HG02759 (cell line): Measurements from ENCODE around the gene CATSPER4.

Experiments
- ATAC-seq: cut with Tn5 transposase; IDR thresholded peaks from one replicate; pipeline ENCODE4 v1.9.1; 2021; ENCODE audit warnings: mild to moderate bottlenecking, moderate library complexity; ENCODE audit not compliant: unreplicated experiment

The CATSPER4 gene

GRCh38 chr1:26190373-26190987 lies at the start of gene CATSPER4:
Gene CATSPER4 (plus strand): TSS chr1:26190602. CDS start chr1:26190628, 26 bp downstream.
- no peak for ATAC-seq

- no peak for ATAC-seq
These were observed 48.2 kb upstream of the CATSPER4 start for GRCh38 chr1:26142159-26142558.

- ATAC-seq = no peak
These were observed 45.1 kb upstream of the CATSPER4 start for GRCh38 chr1:26145041-26145959.

- ATAC-seq = no peak
These were observed 44.5 kb upstream of the CATSPER4 start for GRCh38 chr1:26145960-26146294.

- no peak for ATAC-seq
These were observed 41.5 kb upstream of the CATSPER4 start for GRCh38 chr1:26148887-26149286.

- ATAC-seq = no peak
These were observed 36.4 kb upstream of the CATSPER4 start for GRCh38 chr1:26153966-26154532.

GRCh38 chr1:26154750-26155149 lies 35.7 kb upstream of the CATSPER4 start:
- ATAC-seq = no peak

- no peak for ATAC-seq
These were observed 34.8 kb upstream of the CATSPER4 start for GRCh38 chr1:26155370-26156284.

- no peak for ATAC-seq
These were observed 33.9 kb upstream of the CATSPER4 start for GRCh38 chr1:26156285-26157038.

- no peak for ATAC-seq
These were observed 32.0 kb upstream of the CATSPER4 start for GRCh38 chr1:26158271-26158907.

- ATAC-seq = no peak
These were observed 31.3 kb upstream of the CATSPER4 start, which contains the start of gene FAM110D for GRCh38 chr1:26158908-26159742. Gene FAM110D (plus strand): TSS chr1:26159079. CDS start chr1:26161292, 2,213 bp downstream.

GRCh38 chr1:26159743-26160039 lies 30.7 kb upstream of the CATSPER4 start:
- no peak for ATAC-seq

GRCh38 chr1:26160527-26161414 lies 29.6 kb upstream of the CATSPER4 start:
- no peak for ATAC-seq

- ATAC-seq = no peak
These were observed 28.8 kb upstream of the CATSPER4 start for GRCh38 chr1:26161415-26162219.

GRCh38 chr1:26162220-26162709 lies 28.1 kb upstream of the CATSPER4 start:
- no peak for ATAC-seq

GRCh38 chr1:26163684-26164035 lies 26.7 kb upstream of the CATSPER4 start:
- ATAC-seq = no peak
